Esophagus muscularis mucosa (tissue), 4 donors: Measurements from ENCODE around the gene NDFIP1. TPM values are rescaled to one million over a fixed set of nuclear protein-coding genes. Genes with fewer than 3 reads are reported as not detected.

Experiments
- DNase-seq: peaks from one replicate; pipeline ENCODE4 v3.0.0-alpha.2; 2017; ENCODE audit errors: extremely low spot score
- H3K27ac ChIP-seq, 4 donors: fragments of 200-600 bp; sonication (generic); replicated peaks in 1 of 4; 1 replicate in 3 of 4; 2 replicates in 1 of 4; pipeline ENCODE4 v1.5.1; 2016 to 2019; ENCODE audit warnings: mild to moderate bottlenecking in 1 of 4
- H3K27me3 ChIP-seq, 4 donors: fragments of 200-600 bp; sonication (generic); one replicate each; pipeline versions ENCODE4 v1.5.1 to v1.6.0; 2016 to 2019
- H3K36me3 ChIP-seq, 4 donors: fragments of 200-600 bp; sonication (generic); one replicate each; pipeline ENCODE4 v1.5.1; 2016 to 2019
- H3K4me1 ChIP-seq, 4 donors: fragments of 200-600 bp; sonication (generic); one replicate each; pipeline ENCODE4 v1.5.1; 2016 to 2019
- H3K4me3 ChIP-seq, 4 donors: fragments of 200-600 bp; sonication (generic); 1 replicate in 2 of 4; 2 replicates in 2 of 4; pipeline ENCODE4 v1.5.1; 2016 to 2019; ENCODE audit warnings: mild to moderate bottlenecking in 4 of 4, moderate library complexity in 1 of 4
- H3K9me3 ChIP-seq, 4 donors: fragments of 200-600 bp; sonication (generic); 1 replicate in 3 of 4; 2 replicates in 1 of 4; pipeline ENCODE4 v1.5.1; 2016 to 2019
- CTCF ChIP-seq, 3 experiments: fragments of 200-600 bp in 2 of 3; fragments of 450-650 bp in 1 of 3; sonication (generic) in 2 of 3; IDR thresholded peaks; one replicate each; pipeline ENCODE4 v1.5.1; 2017 to 2019; ENCODE audit warnings: antibody characterized with exemption in 3 of 3, mild to moderate bottlenecking in 2 of 3, moderate library complexity in 1 of 3
- EP300 ChIP-seq: sonication (generic); formaldehyde crosslinking; IDR thresholded peaks from one replicate; pipeline ENCODE4 v1.6.1; 2017; ENCODE audit warnings: antibody characterized with exemption
- POLR2A ChIP-seq: fragments of 450-650 bp; IDR thresholded peaks from one replicate; pipeline ENCODE4 v1.6.1; 2017; ENCODE audit warnings: antibody characterized with exemption, moderate library complexity, mild to moderate bottlenecking, low read depth
- POLR2AphosphoS5 ChIP-seq, 2 donors: sonication (generic); formaldehyde crosslinking; IDR thresholded peaks; one replicate each; pipeline ENCODE4 v1.6.1; 2017; ENCODE audit warnings: antibody characterized with exemption in 2 of 2
- WGBS: methylation state at CpG from one replicate; pipeline ENCODE4 v1.1.5; 2018; 5-methylcytosine and 5-hydroxymethylcytosine counted together
- intact Hi-C: fragments of 100-400 bp; cut with DNase I; formaldehyde crosslinking; loops from one replicate; pipeline ENCODE4 v1.15.1; 2023
- total RNA-seq, 4 donors: library from RNA; depleted of rRNA; stranded (reverse); fragments of >200 nt; gene quantifications; one replicate each; pipeline versions ENCODE4 v1.1.0 to v1.2.1, GENCODE V29; 2016

NDFIP1 gene
- total RNA-seq, 4 donors from 2014 or later = 57.8 to 169 (median 101) TPM

- intact Hi-C loops = no loop called here
- 85% methylated on average over 4 of the region's 4 CpGs for WGBS
- no peak overlapping the region for H3K27ac ChIP-seq
- peaks cover 4 to 10% (median 8%) of the 10 kb centered on the region in 4 donors for H3K4me1 ChIP-seq
- no peak for TF ChIP-seq EP300
- no peak for TF ChIP-seq POLR2A
- TF ChIP-seq CTCF (IDR thresholded peaks at IDR 0.05) = no peak
- TF ChIP-seq POLR2AphosphoS5 (IDR thresholded peaks at IDR 0.05) = no peak
- H3K36me3 ChIP-seq = no peaks in the 10 kb centered on the region
- H3K27me3 ChIP-seq = no peaks in the 10 kb centered on the region
- H3K4me3 ChIP-seq = no peak overlapping the region
- DNase-seq = no peak
- no peaks in the 10 kb centered on the region for H3K9me3 ChIP-seq
Measured at GRCh38 chr5:142104491-142104890, 4.1 kb upstream of the NDFIP1 start.

GRCh38 chr5:142106061-142106460, 2.5 kb upstream of the NDFIP1 start:
- Histone ChIP-seq H3K9me3 (no peaks in the 10 kb centered on the region), H3K4me1 (peaks cover 17 to 21% (median 20%) of the 10 kb centered on the region in 4 donors), H3K27me3 (no peaks in the 10 kb centered on the region), H3K27ac (peak overlapping the region in 3 of 4 donors; percentile 34 to 46 (median 35)), H3K4me3 (no peak overlapping the region), H3K36me3 (no peaks in the 10 kb centered on the region)
- TF ChIP-seq POLR2A (no peak), POLR2AphosphoS5 (IDR thresholded peaks at IDR 0.05) (peak in 1 of 2 donors; percentile 43)
- no peak for DNase-seq
- intact Hi-C loops = no loop called here
- WGBS = 46% methylated on average over 3 of the region's 3 CpGs

GRCh38 chr5:142107036-142107735, 1.4 kb upstream of the NDFIP1 start:
- Histone ChIP-seq H3K27ac (peak overlapping the region in 2 of 4 donors; percentile 35 to 98), H3K4me3 (no peak overlapping the region), H3K27me3 (no peaks in the 10 kb centered on the region), H3K4me1 (peaks cover 28 to 32% (median 31%) of the 10 kb centered on the region in 4 donors), H3K36me3 (no peaks in the 10 kb centered on the region), H3K9me3 (no peaks in the 10 kb centered on the region)
- TF ChIP-seq CTCF (IDR thresholded peaks at IDR 0.05) = no peak
- no peak for TF ChIP-seq EP300
- no peak for TF ChIP-seq POLR2AphosphoS5 (IDR thresholded peaks at IDR 0.05)
- TF ChIP-seq POLR2A = no peak
- intact Hi-C loops = no loop called here
- DNase-seq = no peak
- 100% methylated on average over 2 of the region's 2 CpGs for WGBS

GRCh38 chr5:142107736-142108431, 695 bp upstream of the NDFIP1 start:
- Histone ChIP-seq H3K4me3 (peak overlapping the region; percentile 61 to 87 (median 76)), H3K4me1 (peaks cover 33 to 36% (median 34%) of the 10 kb centered on the region in 4 donors), H3K36me3 (no peaks in the 10 kb centered on the region), H3K9me3 (no peaks in the 10 kb centered on the region), H3K27ac (peak overlapping the region; percentile 92 to 98 (median 98)), H3K27me3 (no peaks in the 10 kb centered on the region)
- intact Hi-C loops = no loop called here
- WGBS = 86% methylated on average over 9 of the region's 11 CpGs
- TF ChIP-seq POLR2A = no peak
- TF ChIP-seq EP300 = no peak
- TF ChIP-seq POLR2AphosphoS5 (IDR thresholded peaks at IDR 0.05) = no peak
- TF ChIP-seq CTCF (IDR thresholded peaks at IDR 0.05) = no peak
- no peak for DNase-seq

GRCh38 chr5:142109331-142110045, 909 bp downstream of the NDFIP1 start:
- peak overlapping the region; percentile 92 to 98 (median 98) for H3K27ac ChIP-seq
- under 1% methylated on average over 21 of the region's 21 CpGs for WGBS
- no peaks in the 10 kb centered on the region for H3K36me3 ChIP-seq
- H3K27me3 ChIP-seq = no peaks in the 10 kb centered on the region
- intact Hi-C loops = loop anchor here (1.0 kb wide), 1 partner anchor 93 kb away; no protein-coding TSS in a partner anchor
- TF ChIP-seq CTCF (IDR thresholded peaks at IDR 0.05) (no peak), POLR2AphosphoS5 (IDR thresholded peaks at IDR 0.05) (no peak), POLR2A (no peak), EP300 (no peak)
- DNase-seq = no peak
- peaks cover 37 to 47% (median 44%) of the 10 kb centered on the region in 4 donors for H3K4me1 ChIP-seq
- H3K4me3 ChIP-seq = peak overlapping the region; percentile 61 to 87 (median 76)
- no peaks in the 10 kb centered on the region for H3K9me3 ChIP-seq
